T-helper 22 cell (primary cell): Measurements from ENCODE around the gene ATP6V0E2.
"Not testable (repeated sequence)": the region's sequence is repeated elsewhere in the genome, so short reads cannot be mapped to it uniquely, and the experiment has no call there.

Source experiments
- DNase-seq: peaks from one replicate; pipeline ENCODE4 v3.0.0-alpha.2; 2020; ENCODE audit warnings: low read depth

Gene ATP6V0E2

GRCh38 chr7:149873074-149873969, at the start of gene ATP6V0E2:
Gene ATP6V0E2, plus strand, starts transcription at chr7:149873969. Its CDS starts 97 bp downstream, at chr7:149874066.
- peak; percentile 89 for DNase-seq

- no peak for DNase-seq
Measured at GRCh38 chr7:149824301-149824741, 49.4 kb upstream of the ATP6V0E2 start.

GRCh38 chr7:149824748-149825566, 48.8 kb upstream of the ATP6V0E2 start:
- no peak for DNase-seq

- no peak for DNase-seq
Measured at GRCh38 chr7:149825567-149826343, 48.0 kb upstream of the ATP6V0E2 start.

DNA sequence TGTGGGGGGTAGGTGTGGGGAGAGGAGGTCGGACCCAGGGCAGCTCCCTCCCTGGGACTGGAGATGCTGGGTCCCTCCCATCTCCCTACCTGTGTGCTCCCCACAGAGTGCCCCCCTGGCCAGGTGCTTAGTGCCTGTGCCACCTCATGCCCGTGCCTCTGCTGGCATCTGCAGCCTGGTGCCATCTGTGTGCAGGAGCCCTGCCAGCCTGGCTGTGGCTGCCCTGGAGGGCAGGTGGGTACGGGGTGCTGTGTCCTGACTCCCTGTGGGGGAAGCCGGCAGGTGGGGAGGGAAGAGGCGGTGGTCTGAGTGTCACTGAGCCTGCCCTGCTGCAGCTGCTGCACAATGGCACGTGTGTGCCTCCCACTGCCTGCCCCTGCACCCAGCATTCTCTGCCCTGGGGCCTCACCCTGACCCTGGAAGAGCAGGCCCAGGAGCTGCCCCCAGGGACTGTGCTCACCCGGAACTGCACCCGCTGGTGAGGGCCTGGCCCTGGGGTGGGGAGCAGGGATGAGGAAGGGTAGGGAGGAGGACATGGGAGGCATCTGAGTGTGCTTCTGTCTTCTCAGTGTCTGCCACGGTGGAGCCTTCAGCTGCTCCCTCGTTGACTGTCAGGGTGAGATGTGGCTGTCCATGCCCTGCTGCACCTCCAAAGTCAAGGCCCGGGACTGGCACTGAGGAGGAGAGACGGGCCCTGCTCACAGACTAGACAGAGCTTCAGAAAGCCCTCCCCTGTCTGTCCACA, 47.3 kb upstream of the ATP6V0E2 start:
- no peak for DNase-seq

GRCh38 chr7:149827089-149827981, 46.4 kb upstream of the ATP6V0E2 start:
- DNase-seq, result no peak

- DNase-seq, result no peak
Measured at GRCh38 chr7:149828357-149829309, 45.1 kb upstream of the ATP6V0E2 start.

DNA sequence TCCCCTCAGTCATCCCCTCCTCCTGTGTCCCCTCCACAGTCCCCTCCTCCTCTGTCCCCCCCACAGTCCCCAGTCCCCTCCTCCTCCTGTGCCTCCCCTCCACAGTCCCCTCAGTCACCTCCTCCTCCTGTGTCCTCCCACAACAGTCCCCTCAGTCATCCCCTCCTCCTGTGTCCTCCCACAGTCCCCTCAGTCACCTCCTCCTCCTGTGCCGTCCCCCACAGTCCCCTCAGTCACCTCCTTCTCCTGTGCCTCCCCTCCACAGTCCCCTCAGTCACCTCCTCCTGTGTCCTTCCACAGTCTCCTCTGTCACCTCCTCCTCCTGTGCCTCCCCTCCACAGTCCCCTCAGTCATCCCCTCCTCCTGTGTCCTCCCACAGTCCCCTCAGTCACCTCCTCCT, 43.2 kb upstream of the ATP6V0E2 start:
- not testable (repeated sequence) for DNase-seq

DNA sequence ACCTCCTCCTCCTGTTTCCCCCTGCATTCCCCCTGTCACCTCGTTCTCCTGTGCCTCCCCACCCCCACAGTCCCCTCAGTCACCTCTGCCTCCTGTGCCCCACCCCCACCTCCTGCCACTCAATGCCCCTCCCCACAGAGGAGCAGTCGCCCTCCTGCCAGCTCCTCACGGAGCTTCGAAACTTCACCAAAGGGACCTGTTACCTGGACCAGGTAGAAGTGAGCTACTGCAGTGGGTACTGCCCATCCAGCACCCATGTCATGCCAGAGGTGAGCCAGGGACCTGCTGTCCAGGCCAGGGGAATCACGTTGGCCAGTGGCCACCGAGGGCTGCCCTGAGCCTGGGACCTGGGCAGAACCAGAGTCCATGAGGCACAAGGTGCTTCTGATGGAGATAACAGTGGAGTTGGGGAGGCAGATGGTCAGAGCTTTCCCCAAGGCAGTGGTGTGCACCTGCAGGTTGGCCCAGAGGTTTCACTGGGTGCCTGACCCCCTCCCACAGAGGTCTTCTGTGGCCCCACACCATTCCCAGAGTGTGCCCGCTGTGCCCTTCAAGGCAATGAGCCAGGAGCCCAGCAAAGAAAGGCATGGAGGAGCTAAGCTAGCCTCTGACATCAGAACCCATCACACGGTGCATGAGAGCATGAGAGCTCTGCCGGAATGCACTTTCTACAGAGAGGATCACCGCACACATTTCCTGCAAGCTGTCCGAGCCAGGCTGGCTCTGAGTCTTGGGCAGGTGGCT, 42.6 kb upstream of the ATP6V0E2 start:
- no peak for DNase-seq

DNA sequence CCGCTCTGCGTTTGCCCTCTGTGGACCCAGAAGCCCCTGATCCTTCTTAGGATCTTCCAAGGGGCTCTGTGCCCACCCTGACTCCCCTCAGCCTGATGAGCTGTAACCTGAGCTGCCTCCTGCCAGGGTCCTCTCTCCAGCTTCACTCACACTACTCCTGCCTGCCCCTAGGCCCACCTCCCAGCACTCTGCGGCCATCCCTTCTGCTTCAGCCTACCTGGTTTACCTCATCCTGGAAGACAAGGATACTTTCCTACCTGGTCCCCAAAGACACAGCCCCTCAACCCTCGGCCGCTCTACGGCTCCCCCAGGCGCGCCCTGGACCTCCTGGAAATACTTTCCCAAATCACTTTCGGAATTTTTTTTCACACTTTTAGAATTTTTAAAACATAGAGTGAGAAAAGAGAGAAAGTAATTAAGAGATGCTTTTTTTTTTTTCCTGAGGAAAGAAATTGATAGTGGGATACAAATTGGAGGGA, 42.0 kb upstream of the ATP6V0E2 start:
- DNase-seq, result no peak

DNA sequence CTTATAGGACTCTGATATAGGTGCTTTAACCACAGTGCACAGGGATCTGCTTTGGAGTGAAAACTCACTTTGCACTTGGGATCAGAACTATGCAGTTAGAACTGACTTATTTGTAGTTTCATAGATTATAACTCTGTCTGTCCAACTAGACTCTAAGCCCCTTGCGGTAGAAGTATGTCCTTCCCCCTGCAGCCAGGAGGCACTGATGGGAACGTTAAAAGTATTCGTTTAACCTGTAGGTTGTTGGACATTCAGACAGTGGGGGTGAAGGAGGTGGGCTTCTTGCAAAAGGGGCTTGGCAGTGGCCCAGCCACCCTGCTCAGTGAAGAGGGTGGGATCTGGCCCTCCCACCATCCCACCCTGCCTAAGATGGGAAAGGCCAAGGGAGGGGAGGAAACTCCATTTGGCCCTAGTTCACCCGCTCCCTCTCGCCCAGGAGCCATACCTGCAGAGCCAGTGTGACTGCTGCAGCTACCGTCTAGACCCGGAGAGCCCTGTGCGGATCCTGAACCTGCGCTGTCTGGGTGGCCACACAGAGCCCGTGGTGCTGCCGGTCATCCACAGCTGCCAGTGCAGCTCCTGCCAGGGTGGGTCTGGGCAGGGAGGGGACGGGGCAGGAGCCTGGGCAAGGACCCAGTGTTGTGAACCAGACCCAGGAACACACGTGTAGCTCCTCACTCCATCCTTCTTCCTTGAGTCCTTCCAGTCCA, 41.3 kb upstream of the ATP6V0E2 start:
- DNase-seq, result no peak

GRCh38 chr7:149833495-149834130, 40.2 kb upstream of the ATP6V0E2 start:
- DNase-seq, result no peak

DNA sequence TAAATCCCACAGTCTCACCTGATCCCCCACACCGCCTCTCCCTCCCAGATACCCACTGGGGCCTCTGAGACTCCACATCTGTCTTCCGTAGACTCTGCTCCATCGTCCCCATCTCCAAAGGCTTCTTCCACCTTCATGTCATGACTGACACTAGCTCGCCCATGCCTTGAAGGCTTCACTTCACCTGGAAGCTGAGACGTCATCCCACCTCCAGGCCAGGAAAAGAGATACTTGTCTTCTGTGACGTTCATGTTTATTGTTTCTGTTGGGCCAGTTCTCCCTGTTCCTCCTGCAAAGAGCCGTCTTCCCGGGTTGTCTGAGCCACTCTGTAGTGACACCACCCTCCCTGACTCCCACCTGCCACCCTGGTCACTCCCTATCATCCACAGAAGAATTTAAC, 39.2 kb upstream of the ATP6V0E2 start:
- no peak for DNase-seq

DNA sequence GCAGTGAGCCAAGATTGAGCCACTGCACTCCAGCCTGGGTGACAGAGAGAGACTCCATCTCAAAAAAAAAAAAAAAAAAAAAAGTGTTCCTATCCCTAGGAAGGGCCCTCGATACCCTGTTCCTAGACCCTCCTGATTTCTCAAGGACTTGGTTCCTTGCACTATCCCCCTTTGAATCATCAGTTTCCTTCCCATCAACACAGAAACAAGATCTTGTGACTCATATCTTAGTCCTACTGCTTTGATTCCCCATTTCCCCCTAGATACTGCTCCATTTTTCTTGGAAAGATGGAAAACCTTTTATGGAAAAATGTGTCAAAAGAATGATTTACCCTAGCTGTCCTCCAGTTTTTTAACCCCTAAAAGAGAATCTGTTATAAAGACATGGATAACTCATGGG, 37.3 kb upstream of the ATP6V0E2 start:
- no peak for DNase-seq

DNA sequence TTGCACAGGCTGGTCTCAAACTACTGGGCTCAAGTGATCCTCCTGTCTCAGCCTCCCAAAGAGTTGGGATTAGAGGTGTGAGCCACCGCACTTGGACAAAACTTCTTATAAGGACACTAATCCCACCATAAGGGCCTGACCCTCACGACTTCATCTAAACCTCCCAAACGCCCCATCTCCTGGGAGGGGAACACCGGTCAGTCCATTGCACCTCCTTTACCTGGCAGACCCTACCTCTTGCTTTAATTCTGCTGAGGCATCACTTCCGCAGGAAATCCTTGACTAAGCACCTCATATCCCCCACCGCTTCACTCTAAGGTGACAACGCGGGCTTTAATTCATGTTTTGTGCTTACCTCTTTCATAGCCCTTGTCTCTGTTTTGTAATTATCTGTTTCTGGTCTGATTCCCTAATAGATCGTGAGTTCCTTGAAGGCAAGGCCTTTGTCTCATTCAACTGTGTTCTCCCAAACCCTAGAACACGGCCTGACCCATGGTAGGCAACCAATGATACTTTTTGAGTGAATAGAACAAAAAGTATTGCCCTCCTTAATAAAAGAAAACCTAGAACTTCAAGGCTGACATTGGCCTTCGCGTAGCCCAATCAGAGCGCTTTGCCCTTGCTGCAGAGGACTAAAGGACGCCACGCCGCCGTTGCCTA, 36.1 kb upstream of the ATP6V0E2 start:
- no peak for DNase-seq

- peak; percentile 95 for DNase-seq
Measured at GRCh38 chr7:149838224-149838991, 35.4 kb upstream of the ATP6V0E2 start, which contains the start of gene ZNF862. Gene ZNF862, plus strand, starts transcription at chr7:149838375. Its CDS starts 237 bp downstream, at chr7:149838612.
